GM18502 (cell line): ENCODE measurements around the gene ALAD.
"Not testable (repeated sequence)": the region's sequence is repeated elsewhere in the genome, so short reads cannot be mapped to it uniquely, and the experiment has no call there.

Source experiments
- ATAC-seq: cut with Tn5 transposase; IDR thresholded peaks from one replicate; pipeline ENCODE4 v1.9.1; 2021; ENCODE audit warnings: mild to moderate bottlenecking; ENCODE audit not compliant: unreplicated experiment, poor library complexity

Gene ALAD

DNA sequence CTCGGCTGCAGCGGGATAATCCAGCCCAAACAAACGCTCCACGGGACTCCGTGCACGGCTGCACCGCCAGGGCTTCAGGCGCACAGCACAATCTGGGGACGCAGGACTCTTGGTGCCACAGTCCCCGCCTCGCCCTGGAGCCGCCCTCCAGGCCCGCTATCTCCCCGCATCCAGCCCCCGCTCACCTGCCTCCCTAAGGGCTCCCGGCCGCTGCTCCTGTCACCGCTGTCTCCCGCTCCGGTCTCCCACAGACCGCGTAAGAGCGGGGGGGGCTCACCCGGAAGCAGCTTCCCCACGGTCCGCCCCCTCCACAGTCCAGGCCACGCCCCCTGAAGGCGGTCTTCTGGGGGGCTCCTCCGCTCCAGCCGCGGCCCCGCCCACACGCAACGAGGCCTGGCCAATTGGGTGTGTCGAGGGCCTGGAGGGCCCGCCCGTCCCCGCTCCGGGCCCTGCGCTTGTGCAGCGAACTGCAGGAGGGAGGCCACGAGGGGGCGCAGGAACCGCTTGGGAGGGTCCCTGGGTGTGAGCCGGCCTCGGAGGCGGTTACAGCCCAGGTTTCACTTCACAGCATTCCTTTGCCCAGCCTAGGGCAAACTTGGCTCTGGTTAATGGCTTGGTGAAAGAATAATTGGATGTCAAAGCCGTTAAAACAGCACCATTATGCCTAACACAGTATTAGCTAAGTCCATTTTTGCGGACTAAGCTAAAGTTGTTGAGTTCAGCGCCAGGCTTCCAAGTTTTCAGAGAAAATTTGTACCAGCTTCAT is at the start of gene ALAD:
Gene ALAD (minus strand): TSS at position 258 of the 766 bp plus-strand sequence. CDS start 7,725 bp downstream, outside the sequence.
- ATAC-seq, result peak; percentile 99

DNA sequence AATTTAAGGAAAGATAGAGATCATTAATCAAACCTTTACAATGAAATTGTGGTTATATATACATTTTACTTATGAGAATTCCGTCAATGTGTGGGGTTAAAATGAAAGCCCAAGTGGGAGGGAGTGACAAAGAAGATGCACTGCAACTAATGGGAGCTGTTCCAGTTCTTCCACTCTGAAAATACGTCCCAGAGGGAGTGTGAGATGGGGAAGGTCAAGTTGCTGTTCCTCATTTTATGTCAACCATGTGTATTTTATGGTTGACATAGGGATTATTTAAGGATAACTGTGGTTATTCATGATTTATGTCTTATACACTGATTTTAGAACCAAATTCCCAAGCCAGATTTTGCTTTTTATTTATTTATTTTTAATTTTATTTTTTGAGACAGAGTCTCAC is 48.3 kb upstream of the ALAD start:
- ATAC-seq, result no peak

DNA sequence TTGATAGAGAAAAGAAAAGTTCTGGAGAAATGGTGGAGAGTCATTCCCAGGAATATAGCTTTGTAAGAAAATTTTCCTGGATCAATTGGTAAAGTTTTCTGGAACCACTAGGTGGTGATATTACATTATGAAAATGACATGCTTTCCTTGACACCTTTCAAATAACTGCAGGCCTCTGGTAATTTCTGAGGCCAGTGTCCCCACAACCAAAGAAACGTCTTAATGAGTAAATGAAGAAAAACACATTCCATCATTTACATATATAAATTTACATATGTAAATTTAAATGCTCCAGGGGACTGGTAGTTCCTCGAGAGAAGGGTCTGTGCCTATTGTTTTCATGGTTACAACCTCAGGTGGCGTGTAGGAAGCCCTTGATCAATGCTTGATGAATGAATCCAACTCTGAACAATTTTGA is 45.2 kb upstream of the ALAD start:
- no peak for ATAC-seq

DNA sequence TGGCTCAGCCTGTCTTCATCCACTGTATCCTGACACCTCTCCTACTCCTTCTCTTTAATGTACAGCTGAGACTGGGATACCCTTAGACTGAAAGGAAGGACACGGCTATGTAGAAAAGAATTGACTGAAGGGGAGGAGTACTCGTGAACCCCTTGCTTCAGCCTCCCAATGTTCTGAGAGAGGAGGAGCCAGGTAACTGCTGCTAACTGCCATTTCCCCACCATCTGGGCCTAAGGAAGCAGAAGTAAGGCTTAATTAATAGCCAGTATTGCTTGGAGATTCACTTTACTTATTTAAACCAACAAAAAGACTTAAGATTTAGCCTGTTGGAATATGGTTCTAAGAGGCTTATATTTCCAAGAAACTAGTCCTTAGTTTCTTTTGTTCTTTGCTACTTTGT is 43.7 kb upstream of the ALAD start:
- ATAC-seq, result no peak

DNA sequence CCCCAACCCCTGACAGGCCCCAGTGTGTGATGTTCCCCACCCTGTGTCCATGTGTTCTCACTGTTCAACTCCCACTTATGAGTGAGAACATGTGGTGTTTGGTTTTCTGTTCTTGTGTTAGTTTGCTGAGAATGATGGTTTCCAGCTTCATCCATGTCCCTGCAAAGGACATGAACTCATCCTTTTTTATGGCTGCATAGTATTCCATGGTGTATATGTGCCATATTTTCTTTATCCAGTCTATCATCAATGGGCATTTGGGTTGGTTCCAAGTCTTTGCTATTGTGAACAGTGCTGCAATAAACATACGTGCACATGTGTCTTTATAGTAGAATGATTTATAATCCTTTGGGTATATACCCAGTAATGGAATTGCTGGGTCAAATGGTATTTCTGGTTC is 36.6 kb upstream of the ALAD start:
- not testable (repeated sequence) for ATAC-seq

DNA sequence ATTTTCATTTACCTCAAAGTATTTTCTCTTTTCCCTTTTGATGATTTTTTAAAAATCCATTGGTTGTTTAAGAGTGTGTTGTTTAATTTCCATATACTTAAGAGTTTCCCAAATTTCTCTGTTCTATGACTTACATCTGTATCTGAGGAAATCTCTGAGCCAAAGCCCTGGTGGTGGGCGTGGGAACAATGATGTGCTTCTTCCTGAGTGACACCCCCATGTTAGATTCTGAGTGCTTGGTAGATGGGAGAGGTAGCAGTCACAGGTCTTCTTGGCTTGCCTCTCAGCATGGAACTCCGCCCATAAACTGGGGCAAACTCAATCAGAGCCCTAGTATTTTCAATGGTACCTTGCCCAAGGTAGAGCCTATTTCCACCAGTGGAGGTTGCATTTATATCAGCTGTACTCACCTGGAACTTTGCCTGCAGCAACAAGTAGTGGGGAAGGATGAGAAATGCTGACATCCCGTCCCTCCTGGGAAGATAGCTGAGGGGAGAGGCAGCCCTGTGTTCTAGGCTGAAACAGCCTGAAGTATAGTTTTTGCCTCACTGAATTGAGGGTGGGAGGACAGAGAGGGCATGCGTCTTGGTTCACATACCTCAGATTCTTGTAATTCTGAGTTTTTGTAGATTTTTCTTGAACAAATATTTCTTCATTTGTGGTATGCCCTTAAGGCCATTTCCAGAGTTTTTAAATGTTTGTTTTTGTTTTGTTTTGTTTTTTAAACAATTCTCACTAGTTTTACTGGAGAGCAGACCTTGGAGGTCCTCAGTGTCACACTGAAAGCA is 35.8 kb upstream of the ALAD start:
- ATAC-seq, result no peak

DNA sequence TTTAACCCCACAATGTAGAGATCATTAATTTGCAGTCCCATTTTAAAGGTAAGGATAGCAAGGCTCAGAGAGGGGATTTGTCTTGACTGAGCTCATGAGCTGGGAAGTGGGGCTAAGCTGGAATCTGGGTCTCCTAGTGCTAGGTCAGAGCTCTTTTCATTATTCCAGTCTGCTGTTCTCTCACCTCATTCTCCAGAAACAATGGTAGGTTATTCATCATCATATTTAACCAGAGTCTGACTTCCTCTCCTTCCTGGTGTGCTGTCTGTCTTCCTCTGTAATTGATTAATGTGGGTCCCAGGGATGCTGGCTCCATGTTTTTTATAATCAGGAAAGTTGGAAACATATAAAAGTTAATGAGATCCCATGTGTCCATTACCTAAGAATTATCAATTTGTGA is 30.1 kb upstream of the ALAD start:
- ATAC-seq, result no peak

DNA sequence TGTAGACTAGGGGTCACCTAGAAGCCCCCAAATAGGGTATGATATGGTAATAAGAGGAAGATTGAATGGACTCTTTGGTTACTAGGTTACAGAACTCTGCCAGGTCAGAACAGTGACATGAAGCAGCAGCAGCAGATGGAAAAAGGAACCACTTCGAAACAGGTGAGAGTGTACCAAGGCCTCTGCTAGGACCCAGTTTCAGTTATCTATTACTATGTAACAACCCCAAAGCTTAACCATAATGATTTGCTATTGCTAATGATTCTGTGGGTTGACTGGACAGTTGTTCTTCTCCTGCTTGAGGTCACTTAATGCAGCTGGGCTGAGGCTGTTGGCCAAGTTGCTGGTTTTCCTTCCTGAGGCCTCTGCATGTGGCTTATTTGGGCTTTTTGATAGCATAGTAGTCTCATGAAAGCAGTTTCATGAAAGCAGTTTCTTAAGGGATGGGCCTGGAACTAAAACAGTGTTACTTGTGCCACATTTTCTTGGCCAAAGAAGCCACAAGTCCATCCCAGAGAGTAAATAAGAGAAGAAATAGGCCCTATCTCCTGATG is 27.1 kb upstream of the ALAD start:
- no peak for ATAC-seq

DNA sequence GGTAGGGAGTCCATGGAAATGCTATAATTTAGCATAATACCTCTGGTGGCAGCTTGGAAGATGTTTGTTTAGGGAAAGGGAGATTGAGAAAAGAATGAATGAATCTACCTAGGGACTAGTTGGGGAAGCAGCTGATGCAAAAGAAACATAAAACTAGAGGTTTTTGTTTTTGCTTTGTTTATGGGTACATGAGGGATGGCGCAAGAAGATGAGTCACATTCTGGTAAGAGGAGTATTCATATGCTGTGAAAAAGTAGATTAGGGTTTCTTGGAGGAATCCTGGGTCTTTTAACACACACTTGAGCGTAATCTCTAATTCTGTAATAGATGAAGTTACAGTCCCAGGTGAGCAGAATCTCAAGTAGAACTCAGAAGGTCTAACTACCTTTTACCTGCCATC is 26.5 kb upstream of the ALAD start:
- ATAC-seq, result no peak

DNA sequence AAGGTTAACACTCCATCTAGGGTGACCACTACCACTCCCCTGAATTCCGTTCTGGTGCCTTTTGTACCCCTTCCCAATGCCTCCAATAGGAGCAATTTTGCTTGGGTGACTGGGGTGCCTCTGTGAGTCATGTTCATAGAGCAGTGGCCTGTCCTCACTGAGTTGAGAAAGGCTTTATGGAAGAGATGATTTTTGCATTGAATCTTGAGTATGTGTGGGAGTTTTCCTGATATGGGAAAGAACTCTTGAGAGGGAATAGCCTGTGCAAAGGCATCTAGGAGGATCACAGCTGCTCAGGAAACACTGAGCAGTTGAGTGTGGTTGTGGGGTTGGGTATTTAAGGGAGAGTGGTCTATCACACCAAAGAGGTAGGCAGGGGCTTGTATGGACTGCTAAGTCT is 25.6 kb upstream of the ALAD start:
- no peak for ATAC-seq

DNA sequence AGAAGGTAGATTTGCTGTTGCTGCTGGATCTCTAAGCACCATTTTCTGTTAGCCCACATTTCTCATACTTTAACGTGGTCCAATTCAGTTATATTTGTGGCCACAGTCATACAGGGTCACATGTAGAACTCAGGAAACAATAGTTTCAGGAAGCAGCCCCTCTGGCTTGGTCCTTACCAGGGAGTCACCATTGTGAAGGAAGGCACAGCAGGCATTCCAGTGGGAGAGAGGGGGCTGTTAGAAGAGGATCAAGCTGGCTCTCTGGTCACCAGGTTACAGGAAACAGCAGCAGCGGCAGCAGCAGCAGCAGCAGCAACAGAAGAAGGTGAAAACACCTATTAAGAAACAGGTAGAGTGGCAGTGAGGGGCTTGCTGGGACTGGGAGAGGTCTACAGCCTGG is 24.0 kb upstream of the ALAD start:
- ATAC-seq, result no peak

DNA sequence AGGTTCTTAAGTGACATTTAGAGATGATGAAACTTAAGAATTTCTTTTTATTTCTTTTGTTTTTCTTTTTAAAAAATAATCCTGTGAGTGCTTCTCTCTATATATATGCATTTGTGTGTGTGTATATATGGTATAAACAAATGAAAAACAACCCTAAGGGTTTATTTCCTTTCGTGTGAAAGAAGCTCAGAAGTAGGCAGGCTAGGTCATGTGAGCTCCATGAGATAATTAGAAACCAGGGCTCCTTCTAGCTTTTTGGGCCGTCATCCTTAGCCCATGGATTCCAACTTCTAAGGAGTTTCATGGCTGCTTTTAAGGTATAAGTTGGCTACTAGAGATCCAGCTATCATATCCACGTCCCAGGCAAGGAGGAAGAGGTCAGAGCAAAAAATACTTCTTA is 20.6 kb upstream of the ALAD start:
- no peak for ATAC-seq

DNA sequence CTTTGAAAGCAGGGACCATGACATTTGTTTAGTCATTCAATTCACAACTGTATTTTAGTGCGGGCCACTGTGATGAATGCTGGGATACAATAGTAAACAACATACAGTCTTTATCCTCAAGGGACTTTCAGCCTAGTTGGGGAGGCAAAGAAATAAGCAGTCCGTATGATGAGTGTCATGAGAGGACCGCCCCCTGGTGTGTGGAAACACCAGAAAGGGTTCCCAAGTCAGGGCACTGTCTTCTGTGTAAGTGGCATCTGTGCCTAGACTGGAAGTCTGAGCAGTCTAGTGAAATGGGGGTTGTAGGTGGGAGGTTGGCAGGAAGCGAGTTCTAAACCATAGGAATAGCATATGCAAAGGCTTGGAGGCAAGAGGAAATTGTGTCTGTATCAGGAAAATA is 16.3 kb upstream of the ALAD start:
- ATAC-seq, result no peak

DNA sequence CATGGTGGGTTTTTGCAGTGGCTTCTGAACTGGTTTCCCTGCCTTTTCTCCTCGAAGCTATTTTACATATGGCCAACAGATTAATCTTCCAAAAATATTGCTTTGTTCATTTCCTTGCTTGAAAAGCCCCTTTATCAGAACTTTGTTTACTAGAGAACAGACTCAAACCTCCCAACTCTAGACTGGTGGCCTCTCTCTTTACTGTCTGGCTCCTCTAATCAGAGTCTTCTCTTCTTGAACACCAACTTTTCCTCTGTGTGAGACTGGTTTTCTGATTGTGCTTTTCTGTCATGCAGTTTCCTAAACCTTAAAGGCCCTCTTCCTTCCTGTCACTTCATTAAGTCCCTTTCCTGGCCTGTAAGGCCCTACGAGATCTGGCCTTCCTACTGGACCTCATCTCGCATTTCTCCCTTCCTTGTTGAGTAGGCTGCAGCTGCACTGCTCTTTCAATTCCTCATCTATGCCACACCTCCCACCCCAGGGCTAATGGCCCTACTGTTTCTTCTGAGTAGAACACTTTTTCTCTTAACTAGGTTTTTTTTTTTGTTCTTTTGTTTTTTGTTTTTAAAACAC is 15.2 kb upstream of the ALAD start:
- peak; percentile 95 for ATAC-seq

DNA sequence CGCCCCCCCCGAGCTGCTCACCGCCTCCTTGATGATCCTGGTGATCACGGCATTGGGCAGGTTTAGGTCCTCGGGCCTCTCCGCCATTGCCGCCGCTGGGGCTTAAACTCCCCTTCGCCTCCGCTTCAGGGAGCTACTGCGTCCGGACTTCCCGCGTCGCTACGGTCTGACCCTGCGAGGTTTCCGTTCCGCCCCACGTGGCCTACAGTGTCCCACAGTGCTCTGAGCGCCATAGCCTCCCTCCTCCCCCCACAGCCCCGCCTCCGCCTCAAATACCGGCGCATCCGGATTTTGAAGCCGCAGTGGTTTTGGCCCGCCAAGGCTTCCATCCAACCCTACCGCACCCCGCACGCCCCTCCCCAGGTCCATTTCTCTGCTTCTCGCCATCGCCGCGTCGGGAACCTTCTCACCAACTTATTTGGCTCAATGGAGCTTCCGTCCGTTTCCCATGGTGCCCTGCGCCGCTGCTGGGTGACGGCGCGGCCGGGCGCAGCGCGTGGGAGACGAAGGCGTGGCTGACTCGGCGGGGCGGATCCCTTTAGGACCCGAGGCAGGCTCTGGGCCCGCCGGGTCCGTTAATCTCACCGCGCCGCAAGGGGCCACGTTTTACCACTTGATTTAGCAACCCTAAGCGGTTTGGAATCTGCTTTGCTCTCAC is 9.3 kb upstream of the ALAD start, which contains the start of the genes C9orf43 and POLE3:
Gene C9orf43 (plus strand): TSS at position 541 of the 658 bp plus-strand sequence. CDS start 2,747 bp downstream, outside the sequence.
Gene POLE3 (minus strand): TSS at position 469 of the 658 bp plus-strand sequence. CDS start 382 bp downstream, at position 87.
- peak; percentile 88 for ATAC-seq

DNA sequence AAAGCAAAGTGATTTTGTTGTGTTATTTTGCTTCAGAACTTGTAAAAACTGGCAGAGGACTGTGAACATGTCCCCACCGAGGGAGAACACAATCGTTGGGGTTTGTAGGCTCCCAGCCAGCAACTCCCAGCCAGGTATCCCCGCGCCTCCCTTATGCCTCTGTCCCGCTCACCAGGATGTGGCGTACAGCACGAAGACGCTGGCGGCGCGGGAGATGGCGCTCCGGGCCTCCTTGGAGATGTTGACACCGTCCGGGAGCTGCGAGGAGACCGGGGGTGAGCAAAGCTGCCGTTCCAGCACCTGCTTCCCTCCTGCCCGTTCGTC is 8.8 kb upstream of the ALAD start:
- peak; percentile 3 for ATAC-seq

DNA sequence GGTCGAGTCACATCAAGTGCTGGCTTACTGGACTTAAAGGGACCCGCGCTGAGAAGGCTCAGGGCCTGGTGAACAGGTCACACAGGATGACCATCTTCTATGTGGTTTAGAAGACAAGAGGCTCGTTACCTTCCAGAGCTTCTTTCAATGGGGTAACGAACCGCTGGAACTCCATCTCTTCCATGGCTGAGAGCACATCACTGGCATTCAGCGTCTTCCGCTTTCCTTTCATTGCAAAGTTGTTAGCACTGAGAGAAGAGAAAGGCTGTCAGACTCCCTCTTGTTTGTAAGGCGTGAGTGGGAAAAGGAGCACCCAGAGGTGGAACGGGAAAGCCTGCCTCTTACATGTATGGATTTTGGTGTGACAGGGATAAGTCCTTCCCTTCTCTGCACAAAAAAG is 8.4 kb upstream of the ALAD start:
- no peak for ATAC-seq

DNA sequence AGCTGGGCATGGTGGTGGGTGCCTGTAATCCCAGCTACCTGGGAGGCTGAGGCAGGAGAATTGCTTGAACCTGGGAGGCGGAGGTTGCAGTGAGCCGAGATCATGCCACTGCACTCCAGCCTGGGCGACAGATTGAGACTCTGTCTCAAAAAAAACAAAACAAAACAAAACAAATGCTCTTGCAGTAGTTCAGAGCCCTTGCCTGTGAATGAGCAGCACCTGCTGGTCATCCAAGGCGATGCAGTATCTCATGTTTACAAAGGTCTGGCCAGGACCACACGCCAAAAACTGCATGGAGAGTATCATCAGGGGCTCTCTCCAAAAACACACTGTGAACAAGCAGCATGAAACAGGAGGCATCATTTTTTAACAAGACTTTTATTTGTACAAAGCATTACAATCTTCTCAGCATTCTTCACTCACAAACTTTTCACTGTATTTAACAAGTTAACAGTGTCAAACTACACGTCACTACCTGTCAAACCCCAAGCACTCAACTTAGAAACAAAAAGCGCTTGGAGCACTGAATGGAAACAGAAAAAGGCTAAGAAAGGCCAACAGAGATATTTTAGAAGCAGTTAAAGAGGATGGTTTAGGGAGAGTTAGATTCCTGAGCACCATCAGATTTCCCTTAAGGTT is 5.9 kb upstream of the ALAD start:
- ATAC-seq, result peak; percentile 37

DNA sequence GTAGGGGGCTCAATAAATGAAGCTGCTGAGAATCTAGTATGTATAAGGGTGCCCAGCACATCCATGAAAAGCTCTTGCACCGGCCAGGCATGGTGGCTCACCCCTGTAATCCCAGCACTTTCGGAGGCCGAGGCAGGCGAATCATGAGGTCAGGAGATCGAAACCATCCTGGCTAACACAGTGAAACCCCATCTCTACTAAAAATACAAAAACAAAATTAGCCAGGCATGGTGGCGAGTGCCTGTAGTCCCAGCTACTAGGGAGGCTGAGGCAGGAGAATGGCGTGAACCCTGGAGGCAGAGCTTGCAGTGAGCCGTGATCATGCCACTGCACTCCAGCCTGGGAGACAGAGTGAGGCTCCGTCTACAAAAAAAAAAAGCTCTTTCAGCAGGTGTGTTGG is 5.3 kb upstream of the ALAD start:
- not testable (repeated sequence) for ATAC-seq

DNA sequence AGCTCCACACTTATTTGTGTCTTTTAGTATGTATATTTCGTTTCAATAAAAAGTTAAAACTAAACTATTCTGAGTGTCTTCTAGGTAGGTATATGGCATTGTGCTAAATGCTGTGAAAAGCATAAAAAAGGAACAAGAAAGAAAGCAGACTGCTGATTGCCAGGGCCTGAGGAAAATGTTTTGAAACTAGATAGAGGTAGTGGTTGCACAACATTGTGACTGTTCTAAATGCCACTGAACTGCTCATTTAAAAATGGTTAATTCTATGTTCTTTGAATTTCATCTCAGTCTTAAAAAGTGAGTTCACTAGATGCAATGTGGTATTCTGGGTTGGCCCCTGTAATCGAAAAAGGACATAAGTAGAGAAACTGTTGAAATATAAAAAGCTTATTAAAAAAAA is 2.6 kb upstream of the ALAD start:
- no peak for ATAC-seq
